Astrocyte (in vitro differentiated cells and primary cell): ENCODE results near the gene FRMD4B. TPM values are rescaled to one million over a fixed set of nuclear protein-coding genes. Genes with fewer than 3 reads are reported as not detected.

ENCODE experiments used
- DNase-seq: peaks from one replicate; pipeline ENCODE4 v3.0.0-alpha.2; 2010; ENCODE audit warnings: low read depth
- FAIRE-seq: peaks from 2 replicates; lab custom pipeline; 2011; peaks lifted over from hg19 to GRCh38; lab: Jason Lieb, UNC
- H2AFZ ChIP-seq: 2 replicates; pipeline ENCODE4 v1.6.0; 2012; ENCODE audit warnings: low read depth, low read length, inconsistent platforms
- H3K27ac ChIP-seq: 2 replicates; pipeline ENCODE4 v1.5.1; 2011; ENCODE audit warnings: low read depth, low read length, inconsistent platforms
- H3K27me3 ChIP-seq: 2 replicates; pipeline ENCODE4 v1.6.0; 2011; ENCODE audit warnings: low read length, inconsistent platforms; ENCODE audit not compliant: insufficient read depth
- H3K36me3 ChIP-seq: 2 replicates; pipeline ENCODE4 v1.5.1; 2011; ENCODE audit warnings: low read length, inconsistent platforms; ENCODE audit not compliant: insufficient read depth
- H3K4me1 ChIP-seq: 2 replicates; pipeline ENCODE4 v1.5.1; 2011; ENCODE audit warnings: low read length, inconsistent platforms; ENCODE audit not compliant: insufficient read depth
- H3K4me2 ChIP-seq: 2 replicates; pipeline ENCODE4 v1.6.0; 2012; ENCODE audit warnings: low read length, inconsistent platforms
- H3K4me3 ChIP-seq: 2 replicates; pipeline ENCODE4 v1.5.1; 2011; ENCODE audit warnings: low read depth, mild to moderate bottlenecking, low read length, inconsistent platforms; ENCODE audit not compliant: insufficient read depth
- H3K79me2 ChIP-seq: 2 replicates; pipeline ENCODE4 v1.6.0; 2012; ENCODE audit warnings: mild to moderate bottlenecking, low read length, inconsistent platforms; ENCODE audit not compliant: insufficient read depth
- H3K9ac ChIP-seq: 2 replicates; pipeline ENCODE4 v1.6.0; 2012; ENCODE audit warnings: mild to moderate bottlenecking, low read length, inconsistent platforms
- H3K9me3 ChIP-seq: 2 replicates; pipeline ENCODE4 v1.5.1; 2012; ENCODE audit warnings: low read depth, mild to moderate bottlenecking, low read length, inconsistent platforms; ENCODE audit not compliant: insufficient read depth
- H4K20me1 ChIP-seq: 2 replicates; pipeline ENCODE4 v1.6.0; 2012; ENCODE audit warnings: low read length, inconsistent platforms; ENCODE audit not compliant: insufficient read depth
- H3K27ac Mint-ChIP-seq: one replicate; pipeline ENCODE4 v1.8.0; 2021; ENCODE audit warnings: mild to moderate bottlenecking, mixed read lengths; ENCODE audit not compliant: unreplicated experiment
- H3K27me3 Mint-ChIP-seq: one replicate; pipeline ENCODE4 v1.8.0; 2021; ENCODE audit warnings: low read depth, mixed read lengths; ENCODE audit not compliant: unreplicated experiment
- H3K36me3 Mint-ChIP-seq: one replicate; pipeline ENCODE4 v1.8.0; 2021; ENCODE audit warnings: low read depth, mixed read lengths; ENCODE audit not compliant: unreplicated experiment
- H3K4me1 Mint-ChIP-seq: one replicate; pipeline ENCODE4 v1.8.0; 2021; ENCODE audit warnings: low read depth, mixed read lengths; ENCODE audit not compliant: unreplicated experiment
- H3K4me3 Mint-ChIP-seq: one replicate; pipeline ENCODE4 v1.8.0; 2021; ENCODE audit warnings: mild to moderate bottlenecking, moderate library complexity, mixed read lengths; ENCODE audit not compliant: unreplicated experiment
- H3K9me3 Mint-ChIP-seq: one replicate; pipeline ENCODE4 v1.8.0; 2021; ENCODE audit warnings: mild to moderate bottlenecking, mixed read lengths; ENCODE audit not compliant: unreplicated experiment
- CTCF ChIP-seq: IDR thresholded peaks from 2 replicates; pipeline ENCODE4 v1.5.1; 2011; ENCODE audit warnings: low read depth, mild to moderate bottlenecking, inconsistent platforms, low read length, moderate library complexity; ENCODE audit not compliant: insufficient read depth
- EZH2 ChIP-seq: IDR thresholded peaks from 2 replicates; pipeline ENCODE4 v1.6.1; 2012; ENCODE audit warnings: mild to moderate bottlenecking, low read length, inconsistent platforms; ENCODE audit not compliant: insufficient read depth
- total RNA-seq: library from RNA; stranded (reverse); gene quantifications from 2 replicates; pipeline ENCODE4 v1.2.1, GENCODE V29; 2021

FRMD4B gene
- total RNA-seq, 1 donor from 2014 or later: 9.2 TPM

DNA sequence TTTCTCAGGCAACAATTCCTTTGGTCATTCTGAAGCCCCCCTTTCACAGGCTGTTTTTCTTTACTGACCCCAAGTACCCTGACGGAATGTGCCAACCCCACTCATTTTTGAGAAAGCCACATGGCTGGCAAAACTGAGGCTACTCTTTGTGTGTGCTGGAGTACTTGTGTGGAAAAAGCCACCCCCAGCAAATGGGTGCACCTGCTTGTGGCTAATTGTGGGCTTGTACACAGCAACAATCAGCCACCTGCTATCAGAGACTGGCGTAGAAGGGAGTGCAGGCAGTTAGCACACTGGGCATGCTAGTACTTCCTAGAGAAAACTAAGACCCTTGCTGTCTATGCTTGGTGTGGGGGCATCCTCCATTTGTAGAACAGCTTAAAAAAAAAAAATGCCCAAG, 153.4 kb downstream of the FRMD4B start:
- H3K36me3 Mint-ChIP-seq: peaks cover 2% of the 10 kb centered on the region
- H3K79me2 ChIP-seq: no peaks in the 10 kb centered on the region
- H3K4me3 Mint-ChIP-seq: no peak overlapping the region
- no peaks in the 10 kb centered on the region for H4K20me1 ChIP-seq
- H3K4me2 ChIP-seq: peak overlapping the region; percentile 7
- H3K36me3 ChIP-seq: no peaks in the 10 kb centered on the region
- TF ChIP-seq CTCF: no peak
- no peak for TF ChIP-seq EZH2
- no peaks in the 10 kb centered on the region for H3K9me3 Mint-ChIP-seq
- no peak overlapping the region for H3K4me3 ChIP-seq
- H3K9ac ChIP-seq: no peak overlapping the region
- FAIRE-seq: no peak
- H3K9me3 ChIP-seq: no peaks in the 10 kb centered on the region
- H3K27me3 Mint-ChIP-seq: no peaks in the 10 kb centered on the region
- H2AFZ ChIP-seq: no peak overlapping the region
- no peak overlapping the region for H3K27ac ChIP-seq
- peak overlapping the region; percentile 68 for H3K27ac Mint-ChIP-seq
- DNase-seq: no peak
- H3K27me3 ChIP-seq: peaks cover 6% of the 10 kb centered on the region
- peaks cover 8% of the 10 kb centered on the region for H3K4me1 ChIP-seq
- peaks cover 20% of the 10 kb centered on the region for H3K4me1 Mint-ChIP-seq

DNA sequence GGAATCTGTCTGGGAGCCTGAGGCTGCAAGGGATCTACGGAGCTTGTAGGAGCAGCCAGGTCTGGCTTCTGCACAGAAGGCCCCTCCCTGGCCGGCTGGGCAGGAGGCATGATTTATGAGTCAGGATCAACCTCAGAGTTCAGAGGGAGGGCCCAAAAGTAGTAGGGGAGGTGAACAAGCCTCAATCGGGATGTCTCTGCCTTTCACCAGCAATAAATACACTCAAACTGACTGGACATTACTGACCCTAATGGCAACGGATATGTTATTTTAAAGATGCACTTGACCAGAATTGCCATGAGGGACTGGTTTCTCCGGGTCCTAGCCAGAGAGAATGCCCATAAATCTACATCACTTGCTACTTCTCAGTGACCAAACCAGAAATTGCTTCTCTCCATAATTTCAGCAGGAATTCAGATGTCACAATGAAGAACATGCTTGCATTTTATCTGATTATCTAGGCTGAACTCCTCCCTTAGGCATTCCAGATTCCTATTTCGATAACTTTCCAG, 153.9 kb downstream of the FRMD4B start:
- Mint-ChIP-seq H3K36me3 (peaks cover 2% of the 10 kb centered on the region), H3K27me3 (no peaks in the 10 kb centered on the region), H3K27ac (peak overlapping the region; percentile 68), H3K9me3 (no peaks in the 10 kb centered on the region), H3K4me3 (no peak overlapping the region), H3K4me1 (peaks cover 18% of the 10 kb centered on the region)
- no peak overlapping the region for H3K9ac ChIP-seq
- no peak for FAIRE-seq
- no peak overlapping the region for H3K27ac ChIP-seq
- H3K4me2 ChIP-seq: peak overlapping the region; percentile 7
- H3K9me3 ChIP-seq: no peaks in the 10 kb centered on the region
- TF ChIP-seq CTCF: no peak
- no peak for TF ChIP-seq EZH2
- no peaks in the 10 kb centered on the region for H3K36me3 ChIP-seq
- H3K4me1 ChIP-seq: peaks cover 8% of the 10 kb centered on the region
- no peaks in the 10 kb centered on the region for H3K79me2 ChIP-seq
- H2AFZ ChIP-seq: no peak overlapping the region
- H3K4me3 ChIP-seq: no peak overlapping the region
- DNase-seq: peak; percentile 51
- no peaks in the 10 kb centered on the region for H4K20me1 ChIP-seq
- H3K27me3 ChIP-seq: peaks cover 6% of the 10 kb centered on the region

- H2AFZ ChIP-seq: no peak overlapping the region
- Mint-ChIP-seq H3K4me3 (no peak overlapping the region), H3K27me3 (no peaks in the 10 kb centered on the region), H3K4me1 (no peaks in the 10 kb centered on the region), H3K9me3 (no peaks in the 10 kb centered on the region), H3K27ac (peak overlapping the region; percentile 50), H3K36me3 (peaks cover 2% of the 10 kb centered on the region)
- H3K27ac ChIP-seq: no peak overlapping the region
- no peaks in the 10 kb centered on the region for H3K79me2 ChIP-seq
- H3K27me3 ChIP-seq: peaks cover 4% of the 10 kb centered on the region
- H3K4me3 ChIP-seq: no peak overlapping the region
- TF ChIP-seq CTCF (no peak), EZH2 (no peak)
- H4K20me1 ChIP-seq: no peaks in the 10 kb centered on the region
- FAIRE-seq: no peak
- no peaks in the 10 kb centered on the region for H3K36me3 ChIP-seq
- DNase-seq: no peak
- H3K9ac ChIP-seq: no peak overlapping the region
- no peaks in the 10 kb centered on the region for H3K4me1 ChIP-seq
- no peaks in the 10 kb centered on the region for H3K9me3 ChIP-seq
- H3K4me2 ChIP-seq: no peak overlapping the region
Observed at GRCh38 chr3:69226071-69226470, 159.8 kb downstream of the FRMD4B start.
